Stimulated activated CD8-positive, alpha-beta memory T cell treated with anti-CD3 and anti-CD28 coated beads, Interleukin-7, amount 100 ng/mL, for 24 hours (primary cell): ENCODE data around the gene TSTD2.
"Not testable (repeated sequence)": the region's sequence is repeated elsewhere in the genome, so short reads cannot be mapped to it uniquely, and the experiment has no call there.

Experiments used
- DNase-seq: peaks from one replicate; pipeline ENCODE4 v3.0.0-alpha.2; 2020; ENCODE audit warnings: low read depth

The TSTD2 gene

DNA sequence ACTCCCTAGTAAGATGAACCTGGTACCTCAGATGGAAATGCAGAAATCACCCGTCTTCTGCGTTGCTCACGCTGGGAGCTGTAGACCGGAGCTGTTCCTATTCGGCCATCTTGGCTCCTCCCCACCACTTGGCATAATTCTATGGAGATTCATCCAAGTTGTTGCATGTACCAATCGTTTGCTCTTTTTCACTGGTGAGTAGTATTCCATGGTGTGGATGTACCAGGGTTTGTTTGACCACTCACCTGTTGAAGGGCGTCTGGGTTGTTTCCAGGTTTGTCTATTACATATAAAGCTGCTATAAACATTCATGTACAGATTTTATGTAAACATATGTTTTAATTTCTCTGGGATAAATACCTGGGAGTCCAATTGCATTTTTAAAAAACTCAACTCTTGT, 46.3 kb downstream of the TSTD2 start:
- DNase-seq: not testable (repeated sequence)

DNA sequence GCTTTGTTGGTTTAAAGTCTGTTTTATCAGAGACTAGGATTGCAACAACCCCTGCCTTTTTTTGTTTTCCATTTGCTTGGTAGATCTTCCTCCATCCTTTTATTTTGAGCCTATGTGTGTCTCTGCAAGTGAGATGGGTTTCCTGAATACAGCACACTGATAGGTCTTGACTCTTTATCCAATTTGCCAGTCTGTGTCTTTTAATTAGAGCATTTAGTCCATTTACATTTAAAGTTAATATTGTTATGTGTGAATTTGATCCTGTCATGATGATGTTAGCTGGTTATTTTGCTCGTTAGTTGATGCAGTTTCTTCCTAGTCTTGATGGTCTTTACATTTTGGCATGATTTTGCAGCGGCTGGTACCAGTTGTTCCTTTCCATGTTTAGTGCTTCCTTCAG, 48.4 kb downstream of the TSTD2 start:
- DNase-seq: not testable (repeated sequence)

DNA sequence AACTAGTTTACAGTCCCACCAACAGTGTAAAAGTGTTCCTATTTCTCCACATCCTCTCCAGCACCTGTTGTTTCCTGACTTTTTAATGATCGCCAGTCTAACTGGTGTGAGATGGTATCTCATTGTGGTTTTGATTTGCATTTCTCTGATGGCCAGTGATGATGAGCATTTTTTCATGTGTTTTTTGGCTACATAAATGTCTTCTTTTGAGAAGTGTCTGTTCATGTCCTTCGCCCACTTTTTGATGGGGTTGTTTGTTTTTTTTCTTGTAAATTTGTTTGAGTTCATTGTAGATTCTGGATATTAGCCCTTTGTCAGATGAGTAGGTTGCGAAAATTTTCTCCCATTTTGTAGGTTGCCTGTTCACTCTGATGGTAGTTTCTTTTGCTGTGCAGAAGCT, 51.6 kb downstream of the TSTD2 start:
- DNase-seq: not testable (repeated sequence)

DNA sequence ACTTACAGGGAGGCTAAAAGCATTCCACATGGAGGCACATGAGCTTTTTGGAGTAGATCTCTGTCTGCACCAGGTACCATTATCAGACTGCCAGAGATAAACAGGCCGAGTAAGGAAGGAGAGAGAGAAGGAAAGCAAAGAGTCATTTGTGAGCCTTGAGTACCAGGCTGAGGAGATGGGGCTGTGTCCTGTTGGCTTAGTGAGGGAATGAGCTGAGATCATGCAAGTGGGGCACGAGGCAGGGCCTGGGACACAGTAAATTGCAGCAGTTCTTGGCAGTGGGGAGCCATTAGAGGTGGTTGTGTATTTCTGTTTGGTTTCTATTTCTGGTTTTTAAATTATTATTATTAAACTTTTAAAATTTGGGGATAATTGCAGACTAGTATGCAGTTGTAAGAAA, 53.3 kb downstream of the TSTD2 start:
- no peak for DNase-seq

DNA sequence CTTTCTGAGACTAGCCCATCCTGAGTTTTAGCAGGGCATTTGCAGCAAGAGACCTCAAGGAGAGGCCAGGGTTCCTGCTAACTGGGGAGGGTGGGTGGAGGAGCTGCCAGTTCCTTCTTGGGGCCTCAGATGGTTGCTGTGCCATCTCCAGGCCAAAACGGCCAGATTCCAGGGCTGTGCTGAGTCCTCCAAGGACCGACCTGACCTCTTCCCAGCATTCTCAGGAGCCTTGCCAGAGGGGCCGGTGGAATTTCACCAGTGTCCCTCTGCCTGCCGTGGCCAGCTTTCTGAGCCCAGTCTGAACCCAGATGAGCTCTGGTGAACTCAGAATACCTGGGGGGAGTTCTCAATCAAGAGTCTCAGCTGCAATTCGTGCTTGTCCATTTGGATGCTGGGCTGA, 54.3 kb downstream of the TSTD2 start:
- no peak for DNase-seq

DNA sequence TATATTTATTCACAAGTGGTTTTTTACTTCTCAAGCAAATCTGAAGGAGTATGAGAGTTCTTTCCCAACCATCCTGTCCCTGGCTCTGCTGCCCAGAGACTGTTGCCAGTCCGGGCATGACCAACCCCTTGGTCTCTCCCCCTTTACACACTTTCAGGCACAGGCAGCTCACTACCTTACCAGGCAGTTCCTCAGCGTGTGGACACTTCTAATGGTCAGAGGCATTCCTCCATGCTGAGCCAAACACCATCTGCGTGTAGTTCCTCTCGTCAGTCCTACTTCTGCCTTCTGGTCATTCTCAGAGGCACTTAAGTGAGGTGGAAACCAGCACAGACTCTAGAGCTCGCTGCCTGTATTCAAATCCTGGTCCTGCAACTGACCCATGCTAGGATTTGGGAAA, 56.1 kb downstream of the TSTD2 start:
- DNase-seq: no peak

DNA sequence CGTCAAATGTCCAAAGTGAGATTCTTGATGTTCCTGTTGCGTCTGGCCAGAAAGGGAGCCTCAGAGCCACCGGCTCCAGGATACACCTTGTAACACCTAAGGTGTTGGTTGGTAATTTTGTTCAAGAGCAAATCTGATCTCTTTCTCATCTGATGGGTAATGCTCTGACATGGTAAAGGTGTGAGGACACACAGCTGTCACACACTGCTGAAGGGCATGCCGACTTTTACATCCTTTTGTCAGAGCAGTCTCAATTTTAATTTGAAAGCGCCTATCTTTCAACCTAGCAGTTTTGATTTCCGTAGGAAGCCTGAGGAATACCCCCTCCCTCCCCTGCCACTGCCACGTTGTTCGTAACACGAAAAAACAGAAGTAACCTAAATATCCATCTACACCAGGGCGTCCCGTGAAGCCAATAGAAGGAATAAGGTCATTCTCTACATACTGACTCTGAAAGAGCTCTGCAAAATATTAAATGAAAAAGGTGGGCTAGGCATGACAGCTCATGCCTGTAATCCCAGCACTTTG, 57.4 kb downstream of the TSTD2 start:
- no peak for DNase-seq

DNA sequence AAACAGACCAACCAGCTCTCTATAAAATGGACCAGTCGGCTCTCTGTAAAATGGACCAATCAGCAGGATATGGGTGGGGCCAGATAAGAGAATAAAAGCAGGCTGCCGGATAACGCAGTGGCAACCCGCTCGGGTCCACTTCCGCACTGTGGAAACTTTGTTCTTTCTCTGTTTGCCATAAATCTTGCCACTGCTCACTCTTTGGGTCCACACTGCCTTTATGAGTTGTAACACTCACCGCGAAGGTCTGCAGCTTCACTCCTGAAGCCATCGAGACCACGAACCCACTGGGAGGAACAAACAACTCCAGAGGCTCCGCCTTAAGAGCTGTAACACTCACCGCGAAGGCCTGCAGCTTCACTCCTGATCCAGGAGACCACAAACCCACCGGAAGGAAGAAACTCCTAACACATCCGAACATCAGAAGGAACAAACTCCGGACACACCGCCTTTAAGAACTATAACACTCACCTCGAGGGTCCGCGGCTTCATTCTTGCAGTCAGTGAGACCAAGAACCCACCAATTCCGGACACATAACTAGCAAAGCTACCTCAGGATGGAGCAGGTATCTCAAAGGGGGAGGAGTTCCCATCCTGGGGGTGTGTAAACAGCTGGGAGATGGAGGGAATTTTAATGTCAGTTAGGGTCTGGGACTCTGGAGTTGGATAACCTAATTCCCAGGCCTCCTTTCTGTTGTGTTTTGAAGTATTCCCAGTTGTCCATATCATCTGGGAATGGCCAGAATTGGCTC, 58.1 kb downstream of the TSTD2 start:
- DNase-seq: not testable (repeated sequence)

DNA sequence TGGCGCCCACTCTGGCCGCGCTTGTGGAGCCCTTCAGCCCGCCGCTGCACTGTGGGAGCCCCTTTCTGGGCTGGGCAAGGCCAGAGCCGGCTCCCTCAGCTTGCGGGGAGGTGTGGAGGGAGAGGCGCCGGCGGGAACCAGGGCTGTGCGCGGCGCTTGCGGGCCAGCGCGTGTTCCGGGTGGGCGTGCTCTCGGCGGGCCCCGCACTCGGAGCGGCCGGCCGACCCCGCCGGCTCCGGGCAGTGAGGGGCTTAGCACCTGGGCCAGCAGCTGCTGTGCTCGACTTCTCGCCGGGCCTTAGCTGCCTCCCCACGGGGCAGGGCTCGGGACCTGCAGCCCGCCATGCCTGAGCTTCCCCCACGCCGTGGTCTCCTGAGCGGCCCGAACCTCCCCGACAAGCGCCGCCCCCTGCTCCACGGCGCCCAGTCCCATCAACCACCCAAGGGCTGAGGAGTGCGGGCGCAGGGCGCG, 59.0 kb downstream of the TSTD2 start:
- DNase-seq: not testable (repeated sequence)

DNA sequence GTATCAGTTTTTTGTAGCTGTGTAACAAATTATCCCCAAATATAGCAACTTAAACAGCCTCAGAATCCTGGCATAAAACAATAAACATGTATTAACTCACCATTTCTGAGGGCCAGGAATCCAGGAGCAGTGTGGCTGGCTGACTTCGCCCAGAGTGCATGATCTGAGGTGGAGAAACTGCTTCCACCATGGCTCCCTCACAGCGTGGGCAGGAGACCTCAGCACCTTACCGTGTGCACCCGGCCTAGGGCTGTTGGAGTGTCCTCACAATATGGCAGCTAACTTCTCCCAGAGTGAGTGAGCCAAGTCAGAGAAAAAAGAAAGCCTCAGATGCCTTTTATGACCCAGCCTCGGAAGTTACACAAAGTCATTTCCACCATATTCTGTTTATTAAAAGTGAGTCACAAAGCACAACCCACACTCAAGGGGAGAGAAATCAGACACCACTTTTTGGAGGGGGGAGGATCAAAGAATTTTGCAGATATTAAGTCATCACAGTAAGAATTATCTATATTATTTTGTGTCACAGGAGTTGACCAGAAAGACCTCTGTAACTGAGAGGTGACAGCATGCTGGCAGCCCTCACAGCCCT, 59.6 kb downstream of the TSTD2 start:
- no peak for DNase-seq

DNA sequence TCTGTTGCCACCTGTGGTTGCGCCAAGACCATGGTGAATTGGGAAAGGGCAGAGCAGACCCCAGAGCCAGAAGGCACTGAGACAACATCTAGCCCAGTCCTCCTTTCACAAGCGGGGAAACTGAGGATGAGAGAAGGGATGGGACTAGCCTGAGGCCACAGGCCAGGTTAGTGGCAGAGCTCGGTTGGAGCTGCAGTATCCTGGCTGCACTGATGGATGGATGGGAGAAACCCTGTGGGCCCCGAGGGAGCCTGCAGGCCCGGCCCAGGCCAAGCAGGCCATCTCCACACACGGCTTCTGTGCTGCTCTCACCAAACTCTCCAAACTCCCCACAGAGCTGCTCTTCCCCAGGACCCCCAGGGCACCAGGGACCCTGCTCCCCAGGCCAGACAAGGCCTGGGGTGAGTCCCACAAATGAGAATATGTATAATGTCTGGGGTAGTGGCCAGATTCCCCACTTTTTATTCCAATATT, 60.2 kb downstream of the TSTD2 start:
- DNase-seq: no peak

DNA sequence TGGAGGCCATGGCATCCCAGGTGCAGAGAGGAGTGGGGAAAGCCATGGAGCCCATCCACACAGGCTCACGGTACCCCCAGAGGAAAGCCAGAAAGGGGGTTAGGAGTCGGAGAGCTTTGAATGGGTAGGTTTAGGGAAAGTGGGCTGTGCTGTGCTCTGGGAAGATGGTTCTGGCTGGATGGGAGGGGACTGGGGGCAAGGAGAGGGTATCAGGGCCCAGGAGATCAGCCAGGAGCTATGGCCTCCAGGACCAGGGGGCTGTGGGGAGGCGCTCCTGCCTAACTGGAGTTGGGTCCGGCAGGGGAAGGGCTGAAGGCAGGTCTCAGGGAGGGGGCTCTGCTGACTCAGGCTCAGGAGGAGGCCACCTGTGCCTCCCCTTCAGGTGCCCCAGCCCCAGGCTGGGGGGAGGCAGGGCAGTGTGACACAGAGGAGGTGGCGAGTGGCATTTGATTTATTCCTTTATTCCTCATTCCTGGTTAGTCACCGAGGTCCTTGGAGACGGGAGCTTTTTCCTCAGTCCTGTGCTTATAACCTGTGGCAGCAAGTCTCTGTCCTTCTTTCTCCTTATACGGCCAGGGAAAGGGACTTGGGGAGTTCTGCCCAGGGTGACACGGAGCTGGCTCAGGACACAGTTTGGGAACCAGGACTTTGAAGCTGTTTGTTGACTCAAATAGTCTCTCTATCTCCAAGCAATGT, 60.8 kb downstream of the TSTD2 start:
- DNase-seq: no peak

DNA sequence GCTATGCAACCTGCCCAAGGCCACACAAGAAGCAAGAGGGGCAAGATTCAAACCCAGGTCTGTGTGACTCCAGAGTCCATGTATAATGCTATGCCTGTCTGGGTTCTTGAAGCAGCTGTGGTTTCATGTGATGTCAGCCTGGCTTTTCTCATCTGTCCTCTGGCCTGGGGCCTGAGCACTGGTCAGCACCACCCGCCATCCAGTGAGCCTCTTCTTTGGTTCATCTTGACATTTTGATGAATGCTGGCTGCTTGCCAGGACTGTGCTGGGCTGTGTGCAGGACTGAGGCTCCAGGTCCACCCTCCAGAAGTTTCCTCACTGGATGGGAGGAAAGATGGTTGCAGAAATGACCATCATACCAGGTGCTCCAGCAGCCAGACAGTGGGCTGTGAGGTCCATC, 61.5 kb downstream of the TSTD2 start:
- DNase-seq: no peak

DNA sequence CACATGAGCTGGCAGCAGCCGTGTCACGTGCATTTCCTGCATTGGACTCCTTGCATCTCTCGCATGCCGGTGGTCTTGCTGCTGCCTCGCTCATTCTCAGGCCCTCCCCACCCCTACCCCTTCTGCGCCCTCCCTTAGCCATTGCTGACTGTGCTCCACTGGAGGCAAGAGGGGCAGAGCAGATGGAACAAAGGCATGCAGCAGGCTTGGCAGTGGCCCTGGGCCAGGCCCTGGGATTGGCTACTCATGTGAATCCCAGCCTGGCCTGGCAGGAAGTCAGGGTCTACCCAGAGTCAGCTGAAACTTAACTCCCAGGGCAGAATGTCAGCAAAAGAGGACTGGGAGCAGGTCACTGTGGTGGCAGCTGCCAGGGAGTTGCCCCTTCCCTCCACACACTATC, 62.3 kb downstream of the TSTD2 start:
- DNase-seq: no peak

DNA sequence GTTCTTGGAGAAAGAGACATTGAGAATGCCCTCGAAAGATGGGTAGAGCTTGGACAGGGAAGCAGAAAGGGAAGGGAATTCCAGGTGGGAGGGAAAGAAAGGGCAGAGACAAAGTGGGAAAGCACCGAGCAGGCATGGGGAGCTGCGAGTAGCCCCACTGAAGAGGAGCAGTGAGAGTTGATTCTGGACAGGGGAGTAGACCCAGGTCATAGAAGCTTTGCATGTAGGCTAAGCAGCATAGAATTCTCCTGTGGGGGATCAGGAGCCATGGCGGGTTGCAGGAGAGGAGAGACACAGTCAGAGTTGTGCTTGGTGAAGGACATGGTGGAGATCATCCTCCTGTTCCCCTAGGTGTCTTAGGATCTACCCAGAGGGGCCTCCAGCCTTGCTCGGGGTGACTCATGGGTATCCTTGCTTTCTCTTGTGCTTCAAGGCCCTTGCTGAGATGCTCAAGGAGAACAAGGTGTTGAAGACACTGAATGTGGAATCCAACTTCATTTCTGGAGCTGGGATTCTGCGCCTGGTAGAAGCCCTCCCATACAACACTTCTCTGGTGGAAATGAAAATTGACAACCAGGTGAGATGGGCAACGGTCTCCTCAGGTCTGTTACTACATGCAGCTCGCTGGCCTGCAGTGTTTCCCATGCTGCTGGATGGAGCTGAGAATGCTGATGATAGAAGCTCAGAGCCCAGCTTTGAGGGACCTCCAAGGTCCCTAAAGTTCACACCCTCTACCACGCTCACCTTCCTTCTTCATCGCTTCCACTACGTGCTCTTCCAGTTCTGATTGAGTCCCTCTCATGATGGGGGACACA, 64.5 kb downstream of the TSTD2 start:
- DNase-seq: no peak

DNA sequence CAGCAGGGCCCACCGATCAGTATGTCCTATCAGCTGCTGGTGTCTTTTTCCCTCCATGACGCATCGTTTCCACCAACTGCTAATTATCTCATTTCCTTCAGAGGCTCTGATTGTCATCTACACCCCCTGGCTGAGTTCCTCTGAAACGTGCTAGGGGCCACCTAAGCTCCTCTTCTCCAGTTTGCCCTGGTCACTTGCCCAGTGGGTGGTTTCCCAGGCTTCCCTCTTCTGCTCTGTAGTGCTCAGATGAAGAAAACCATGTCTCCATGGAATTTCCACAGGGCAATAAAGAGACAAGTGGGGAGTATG, 65.3 kb downstream of the TSTD2 start:
- no peak for DNase-seq

DNA sequence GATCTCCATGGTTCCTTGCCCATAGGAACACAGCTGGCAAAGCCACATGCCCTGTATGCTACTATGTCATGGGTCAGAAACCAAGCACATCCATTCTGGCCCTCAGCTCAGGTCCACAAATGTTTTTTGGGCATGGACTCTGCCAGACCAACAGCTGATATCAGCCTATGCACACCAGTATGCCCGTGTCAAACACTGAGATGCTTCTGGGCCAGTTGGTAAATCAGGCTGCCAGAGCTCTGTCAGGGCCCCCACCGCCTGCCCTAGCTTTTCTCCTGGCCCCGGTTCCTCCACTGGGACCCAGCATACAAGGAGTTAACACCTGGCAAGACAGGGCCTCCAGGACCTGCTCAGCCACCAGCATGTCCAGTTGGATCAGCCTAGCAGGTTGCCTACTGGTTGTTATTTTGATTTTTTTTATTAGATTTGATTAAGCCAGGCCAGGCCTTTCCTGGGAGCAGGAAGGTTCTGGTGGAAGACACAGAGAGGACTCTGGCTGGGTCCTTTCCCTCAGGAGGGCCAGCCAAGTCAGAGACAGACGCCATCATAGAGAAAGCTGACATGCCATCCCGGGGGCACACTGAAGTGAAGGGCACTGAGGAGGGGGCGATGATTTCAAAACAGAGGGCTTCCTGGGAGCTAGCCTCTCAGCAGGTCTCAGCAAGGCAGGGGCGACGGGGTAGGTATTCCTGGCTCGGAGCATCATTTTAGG, 65.8 kb downstream of the TSTD2 start:
- DNase-seq: no peak

DNA sequence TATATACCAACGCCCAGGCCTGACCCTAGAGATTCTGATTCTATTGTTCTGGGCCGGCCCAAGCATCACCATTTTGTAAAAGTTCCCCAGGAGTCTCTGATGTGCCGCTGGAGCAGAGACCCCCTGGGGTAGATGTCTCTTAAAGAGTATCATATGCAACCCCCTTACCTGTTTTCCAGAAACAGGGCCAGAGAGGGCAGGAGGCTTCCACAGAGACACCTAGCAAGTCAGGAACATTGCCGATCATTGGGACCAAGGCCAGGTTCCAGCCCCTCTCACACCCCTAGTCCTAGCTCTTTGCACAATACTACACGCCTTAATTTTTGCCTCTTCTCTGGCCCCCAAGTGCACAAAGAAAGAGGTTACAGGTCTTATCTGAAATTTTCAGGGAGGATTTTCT, 67.9 kb downstream of the TSTD2 start:
- DNase-seq: no peak

DNA sequence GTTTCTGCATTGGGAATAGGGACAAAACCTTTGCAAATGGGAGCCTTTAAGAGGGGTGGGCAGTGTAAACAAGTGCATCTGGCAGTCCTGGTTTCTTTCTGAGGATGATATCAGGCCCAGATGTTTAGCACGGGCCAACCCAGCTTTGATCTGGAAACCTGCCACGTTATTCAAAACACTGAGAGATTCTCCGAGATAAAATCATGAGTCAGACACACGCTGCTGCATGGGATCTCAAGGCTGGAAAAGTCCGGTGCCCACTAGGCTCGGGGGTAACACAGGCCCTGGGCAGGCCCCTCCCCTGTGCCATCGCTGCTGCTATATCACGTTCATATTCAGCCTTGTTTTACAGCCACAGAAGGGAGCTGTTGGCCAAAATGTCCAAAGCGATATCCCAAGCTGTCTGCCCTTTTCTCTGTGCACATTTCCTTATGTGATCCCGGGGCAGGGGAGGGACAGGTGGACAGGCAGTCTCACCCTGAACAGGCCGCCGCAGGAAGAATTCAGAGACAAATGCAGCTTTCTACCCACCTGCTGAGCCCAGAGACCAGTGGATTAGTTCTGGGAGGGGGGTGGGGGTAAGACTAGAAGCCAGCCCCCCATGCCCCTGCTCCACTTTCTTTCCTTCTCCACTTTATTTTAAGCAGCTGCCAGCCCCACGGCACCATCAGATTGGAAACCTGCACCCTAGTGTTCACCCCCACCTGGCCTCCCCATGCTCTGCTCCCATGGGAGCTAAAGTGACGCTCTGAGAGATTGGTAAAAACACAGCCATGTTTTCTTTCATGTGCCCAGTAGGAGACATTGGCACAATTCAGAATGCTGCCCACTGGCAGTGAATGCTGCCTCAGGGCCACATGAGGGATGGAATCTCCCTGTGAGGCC, 68.6 kb downstream of the TSTD2 start:
- no peak for DNase-seq

DNA sequence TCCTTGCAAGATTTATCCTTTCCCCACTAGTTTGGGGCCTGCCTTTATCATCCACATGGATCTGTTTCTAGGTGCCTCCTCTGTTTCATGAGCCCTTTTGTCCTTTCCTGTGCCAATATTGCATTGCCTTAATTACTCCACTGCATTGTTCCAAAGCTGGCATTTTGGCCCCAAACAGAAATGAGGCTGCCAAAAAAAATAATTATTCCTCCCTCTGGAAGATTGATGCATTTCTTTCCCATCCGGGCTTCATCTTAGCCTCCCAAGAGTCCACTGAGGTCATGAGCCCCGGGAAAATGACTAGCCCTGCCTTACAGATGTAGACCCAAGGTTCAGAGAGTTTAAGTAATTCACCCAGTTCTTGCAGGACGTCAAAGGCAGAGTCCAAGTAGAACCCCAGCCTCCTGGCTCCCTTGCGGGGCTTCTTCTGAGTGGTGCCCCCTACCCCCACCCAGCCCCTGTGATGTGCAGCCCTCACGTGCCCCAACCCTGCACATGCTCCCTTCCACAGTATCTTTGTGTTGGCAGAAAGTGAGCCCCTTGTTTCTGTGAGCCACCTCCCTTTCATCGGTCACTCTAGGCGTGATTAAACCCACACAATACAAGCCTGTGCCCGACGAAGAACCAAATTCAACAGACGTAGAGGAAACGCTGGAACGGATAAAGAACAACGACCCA, 69.6 kb downstream of the TSTD2 start:
- no peak for DNase-seq
